NCI-H460 (cell line): ENCODE measurements around the gene KPTN. TPM values are rescaled to one million over a fixed set of nuclear protein-coding genes. Genes with fewer than 3 reads are reported as not detected.
"Not testable (repeated sequence)": the region's sequence is repeated elsewhere in the genome, so short reads cannot be mapped to it uniquely, and the experiment has no call there.

ENCODE experiments used
- DNase-seq: peaks from one replicate; pipeline ENCODE4 v3.0.0-alpha.2; 2016; ENCODE audit warnings: low read depth; ENCODE audit errors: extremely low read depth
- total RNA-seq: library from RNA; depleted of rRNA; stranded (reverse); fragments of >200 nt; shearing (Covaris generic); gene quantifications from 2 replicates; pipeline ENCODE4 v1.2.3, GENCODE V29; 2014

KPTN gene
- total RNA-seq, 1 experiment from 2014 or later = 4.0 TPM

- no peak for DNase-seq
These were observed 8.8 kb upstream of the KPTN start for GRCh38 chr19:47492571-47493377.

GRCh38 chr19:47492137-47492533, 8.1 kb upstream of the KPTN start:
- no peak for DNase-seq

- no peak for DNase-seq
These were observed 7.5 kb upstream of the KPTN start for GRCh38 chr19:47491358-47492136.

- no peak for DNase-seq
These were observed 6.8 kb upstream of the KPTN start for GRCh38 chr19:47490847-47491246.

GRCh38 chr19:47490031-47490430, 6.0 kb upstream of the KPTN start:
- no peak for DNase-seq

GRCh38 chr19:47489072-47489914, 5.3 kb upstream of the KPTN start:
- no peak for DNase-seq

GRCh38 chr19:47487551-47488515, 3.8 kb upstream of the KPTN start:
- DNase-seq = no peak

GRCh38 chr19:47486900-47487299, 2.9 kb upstream of the KPTN start:
- no peak for DNase-seq

- DNase-seq = not testable (repeated sequence)
These were observed 2.2 kb upstream of the KPTN start for GRCh38 chr19:47486220-47486619.

- DNase-seq = no peak
These were observed 1.2 kb upstream of the KPTN start for GRCh38 chr19:47485210-47485609.

GRCh38 chr19:47483200-47483599, 819 bp downstream of the KPTN start:
- DNase-seq = no peak

- DNase-seq = no peak
These were observed 2.5 kb downstream of the KPTN start for GRCh38 chr19:47481460-47482052.

GRCh38 chr19:47480658-47481057, 3.4 kb downstream of the KPTN start:
- DNase-seq = no peak

- DNase-seq = no peak
These were observed 4.1 kb downstream of the KPTN start for GRCh38 chr19:47479701-47480503.

GRCh38 chr19:47476438-47476972, 7.5 kb downstream of the KPTN start:
- no peak for DNase-seq

GRCh38 chr19:47475465-47475864, 8.6 kb downstream of the KPTN start:
- no peak for DNase-seq

- no peak for DNase-seq
These were observed 10.7 kb downstream of the KPTN start for GRCh38 chr19:47473336-47473735.

GRCh38 chr19:47471733-47472457, 12.1 kb downstream of the KPTN start, which contains the start of gene SLC8A2:
SLC8A2 (minus strand) TSS chr19:47471893; CDS start chr19:47466403, 5,490 bp downstream.
- peak; percentile 24 for DNase-seq
